RWPE2 (cell line): Measurements from ENCODE around the gene DAAM1.

Experiments used
- ATAC-seq: fragments of 200-7000 bp; cut with Tn5 transposase; 3 replicates; pipeline ENCODE4 v1.9.1; 2021; ENCODE audit warnings: low read depth
- DNase-seq: peaks from one replicate; pipeline ENCODE4 v3.0.0-alpha.2; 2020; ENCODE audit warnings: low spot score
- H3K27ac ChIP-seq: fragments of 450-650 bp; 2 replicates; pipeline ENCODE4 v1.5.1; 2017; ENCODE audit warnings: mild to moderate bottlenecking; ENCODE audit not compliant: poor library complexity, severe bottlenecking
- H3K27me3 ChIP-seq: fragments of 250-450 bp; sonication (Bioruptor Pico); 2 replicates; pipeline ENCODE4 v1.5.1; 2021; ENCODE audit warnings: mild to moderate bottlenecking, moderate library complexity; ENCODE audit not compliant: insufficient read depth, poor library complexity, severe bottlenecking
- H3K36me3 ChIP-seq: fragments of 250-450 bp; sonication (Bioruptor Pico); 2 replicates; pipeline ENCODE4 v1.5.1; 2020; ENCODE audit warnings: low read depth, mild to moderate bottlenecking, moderate library complexity
- H3K4me1 ChIP-seq: fragments of 250-450 bp; sonication (Bioruptor Pico); 2 replicates; pipeline ENCODE4 v1.5.1; 2021; ENCODE audit warnings: mild to moderate bottlenecking, moderate library complexity; ENCODE audit not compliant: insufficient read depth, poor library complexity, severe bottlenecking
- H3K4me3 ChIP-seq: fragments of 250-450 bp; sonication (Bioruptor Pico); 2 replicates; pipeline ENCODE4 v1.5.1; 2021; ENCODE audit warnings: mild to moderate bottlenecking, moderate library complexity; ENCODE audit not compliant: severe bottlenecking
- H3K9me3 ChIP-seq: fragments of 250-450 bp; sonication (Bioruptor Pico); 2 replicates; pipeline ENCODE4 v1.5.1; 2021; ENCODE audit warnings: mild to moderate bottlenecking, moderate library complexity; ENCODE audit not compliant: severe bottlenecking
- CTCF ChIP-seq: fragments of 450-650 bp; IDR thresholded peaks from one replicate; pipeline ENCODE4 v1.5.1; 2017; ENCODE audit warnings: mild to moderate bottlenecking, moderate library complexity; ENCODE audit not compliant: poor library complexity, severe bottlenecking

DAAM1 gene

GRCh38 chr14:59371771-59372170 lies 183.3 kb downstream of the DAAM1 start:
- H3K9me3 ChIP-seq = no peaks in the 10 kb centered on the region
- H3K27ac ChIP-seq = no peak overlapping the region
- peaks cover 30% of the 10 kb centered on the region for H3K36me3 ChIP-seq
- DNase-seq (no peak), ATAC-seq (no peak)
- peaks cover 3% of the 10 kb centered on the region for H3K27me3 ChIP-seq
- H3K4me1 ChIP-seq = no peaks in the 10 kb centered on the region
- TF ChIP-seq CTCF = no peak
- no peak overlapping the region for H3K4me3 ChIP-seq

- Histone ChIP-seq H3K9me3 (no peaks in the 10 kb centered on the region), H3K27ac (no peak overlapping the region), H3K4me1 (no peaks in the 10 kb centered on the region), H3K36me3 (peaks cover 8% of the 10 kb centered on the region), H3K27me3 (peaks cover 2% of the 10 kb centered on the region), H3K4me3 (no peak overlapping the region)
- ATAC-seq (no peak), DNase-seq (no peak)
- no peak for TF ChIP-seq CTCF
Measured at GRCh38 chr14:59374048-59374447, 185.6 kb downstream of the DAAM1 start.

- H3K4me3 ChIP-seq = no peak overlapping the region
- no peaks in the 10 kb centered on the region for H3K4me1 ChIP-seq
- H3K36me3 ChIP-seq = no peaks in the 10 kb centered on the region
- TF ChIP-seq CTCF = no peak
- H3K9me3 ChIP-seq = no peaks in the 10 kb centered on the region
- ATAC-seq (no peak), DNase-seq (no peak)
- no peak overlapping the region for H3K27ac ChIP-seq
- no peaks in the 10 kb centered on the region for H3K27me3 ChIP-seq
Measured at GRCh38 chr14:59376686-59377085, 188.2 kb downstream of the DAAM1 start.

GRCh38 chr14:59377491-59377890 lies 189.0 kb downstream of the DAAM1 start:
- Histone ChIP-seq H3K9me3 (no peaks in the 10 kb centered on the region), H3K27me3 (no peaks in the 10 kb centered on the region), H3K36me3 (no peaks in the 10 kb centered on the region), H3K4me3 (no peak overlapping the region), H3K4me1 (no peaks in the 10 kb centered on the region), H3K27ac (no peak overlapping the region)
- TF ChIP-seq CTCF = no peak
- DNase-seq (no peak), ATAC-seq (no peak)

DNA sequence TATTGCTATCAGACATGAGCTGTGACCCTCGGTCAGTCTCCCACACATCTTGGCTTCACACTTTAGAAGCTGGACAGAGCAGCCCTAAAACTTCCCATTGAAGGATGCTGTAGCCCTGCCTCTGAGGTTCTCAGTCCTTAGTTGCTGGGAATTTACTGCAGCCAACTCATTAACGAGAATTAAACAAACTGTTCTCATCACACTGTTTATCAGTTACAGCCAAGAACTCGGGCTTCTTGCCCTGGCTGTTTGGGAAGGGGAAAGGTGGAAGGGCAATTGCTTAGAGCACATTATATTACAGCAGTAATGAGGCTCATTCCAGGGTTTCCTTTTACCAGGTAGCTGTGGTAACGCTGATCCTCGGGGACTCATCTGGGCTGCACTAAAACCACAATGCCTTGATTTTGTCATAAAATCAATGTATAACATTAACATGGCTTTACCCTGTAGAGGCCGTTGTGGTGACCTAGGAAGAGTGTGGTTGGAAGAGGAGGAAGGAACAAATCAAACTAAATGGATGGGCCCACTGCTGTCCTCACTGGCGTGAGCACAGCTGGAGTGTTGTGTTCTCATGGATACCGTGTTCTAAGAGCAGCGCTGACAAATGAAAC lies 189.6 kb downstream of the DAAM1 start:
- no peak overlapping the region for H3K4me3 ChIP-seq
- DNase-seq (no peak), ATAC-seq (no peak)
- H3K27ac ChIP-seq = no peak overlapping the region
- no peak for TF ChIP-seq CTCF
- no peaks in the 10 kb centered on the region for H3K27me3 ChIP-seq
- no peaks in the 10 kb centered on the region for H3K9me3 ChIP-seq
- no peaks in the 10 kb centered on the region for H3K36me3 ChIP-seq
- no peaks in the 10 kb centered on the region for H3K4me1 ChIP-seq
